H9 (cell line): ENCODE data around the gene ODF2. TPM values are rescaled to one million over a fixed set of nuclear protein-coding genes. Genes with fewer than 3 reads are reported as not detected.

Experiments
- DNase-seq: peaks from one replicate; pipeline ENCODE4 v3.0.0-alpha.2; 2017
- H2AFZ ChIP-seq: one replicate; pipeline ENCODE4 v1.6.1; 2013; ENCODE audit warnings: mild to moderate bottlenecking, low read length, control low read depth, moderate library complexity
- H2AK5ac ChIP-seq: 2 replicates; pipeline ENCODE4 v1.6.1; 2013; ENCODE audit warnings: low read length, control low read depth, mixed read lengths; ENCODE audit not compliant: insufficient read length
- H2BK120ac ChIP-seq: one replicate; pipeline ENCODE4 v1.6.1; 2013; ENCODE audit warnings: low read depth, mild to moderate bottlenecking, low read length, control low read depth, inconsistent platforms; ENCODE audit not compliant: poor library complexity, severe bottlenecking
- H2BK12ac ChIP-seq: 2 replicates; pipeline ENCODE4 v1.6.1; 2013; ENCODE audit warnings: low read length, control low read depth, mixed read lengths, low read depth; ENCODE audit not compliant: insufficient read length
- H2BK15ac ChIP-seq: 2 replicates; pipeline ENCODE4 v1.6.1; 2013; ENCODE audit warnings: low read depth, low read length, control low read depth
- H2BK20ac ChIP-seq: one replicate; pipeline ENCODE4 v1.6.1; 2013; ENCODE audit warnings: low read depth, mild to moderate bottlenecking, low read length, control low read depth, inconsistent platforms; ENCODE audit not compliant: poor library complexity, severe bottlenecking
- H2BK5ac ChIP-seq: 2 replicates; pipeline ENCODE4 v1.6.1; 2013; ENCODE audit warnings: low read length, control low read depth, mixed read lengths; ENCODE audit not compliant: insufficient read length
- H3K14ac ChIP-seq: 2 replicates; pipeline ENCODE4 v1.6.1; 2013; ENCODE audit warnings: low read length, control low read depth; ENCODE audit not compliant: insufficient read depth
- H3K18ac ChIP-seq: 2 replicates; pipeline ENCODE4 v1.6.1; 2013; ENCODE audit warnings: low read depth, mild to moderate bottlenecking, mixed read lengths, low read length, control low read depth; ENCODE audit not compliant: insufficient read length
- H3K23ac ChIP-seq: 2 replicates; pipeline ENCODE4 v1.6.1; 2013; ENCODE audit warnings: low read length, control low read depth, mixed read lengths, low read depth; ENCODE audit not compliant: insufficient read length
- H3K23me2 ChIP-seq: 2 replicates; pipeline ENCODE4 v1.6.1; 2013; ENCODE audit warnings: low read depth, mild to moderate bottlenecking, mixed read lengths, low read length, control low read depth; ENCODE audit not compliant: insufficient read length, poor library complexity, severe bottlenecking
- H3K27ac ChIP-seq: 2 replicates; pipeline ENCODE4 v1.5.1; 2013; ENCODE audit warnings: low read length, control low read depth, mixed read lengths, low read depth; ENCODE audit not compliant: insufficient read length
- H3K27me3 ChIP-seq: 2 replicates; pipeline ENCODE4 v1.6.1; 2013; ENCODE audit warnings: low read length, control low read depth, inconsistent platforms; ENCODE audit not compliant: insufficient read depth
- H3K4ac ChIP-seq: 2 replicates; pipeline ENCODE4 v1.6.1; 2013; ENCODE audit warnings: low read depth, mild to moderate bottlenecking, control low read depth, inconsistent platforms, low read length, moderate library complexity
- H3K4me1 ChIP-seq: 2 replicates; pipeline ENCODE4 v1.6.1; 2013; ENCODE audit warnings: low read length, control low read depth, inconsistent platforms; ENCODE audit not compliant: insufficient read depth
- H3K4me2 ChIP-seq: 2 replicates; pipeline ENCODE4 v1.6.1; 2013; ENCODE audit warnings: low read length, control low read depth, mixed read lengths; ENCODE audit not compliant: insufficient read length, insufficient read depth
- H3K56ac ChIP-seq: 2 replicates; pipeline ENCODE4 v1.6.1; 2013; ENCODE audit warnings: low read depth, mild to moderate bottlenecking, mixed read lengths, low read length, control low read depth; ENCODE audit not compliant: insufficient read length
- H3K79me1 ChIP-seq: 2 replicates; pipeline ENCODE4 v1.6.1; 2013; ENCODE audit warnings: low read depth, mild to moderate bottlenecking, moderate library complexity, low read length, control low read depth, inconsistent platforms; ENCODE audit not compliant: insufficient read depth, poor library complexity, severe bottlenecking
- H3K79me2 ChIP-seq: 2 replicates; pipeline ENCODE4 v1.6.1; 2013; ENCODE audit warnings: low read length, control low read depth, inconsistent platforms; ENCODE audit not compliant: insufficient read depth
- H3K9ac ChIP-seq: 2 replicates; pipeline ENCODE4 v1.6.1; 2013; ENCODE audit warnings: low read length, control low read depth, mixed read lengths; ENCODE audit not compliant: insufficient read length; ENCODE audit errors: extremely low read depth
- H3K9me3 ChIP-seq: one replicate; pipeline ENCODE4 v1.6.1; 2013; ENCODE audit warnings: low read depth, low read length, inconsistent platforms; ENCODE audit not compliant: control insufficient read depth
- H3T11ph ChIP-seq: one replicate; pipeline ENCODE4 v1.6.1; 2013; ENCODE audit warnings: mild to moderate bottlenecking, low read length, control low read depth, inconsistent platforms
- H4K20me1 ChIP-seq: one replicate; pipeline ENCODE4 v1.6.1; 2013; ENCODE audit not compliant: control insufficient read depth, insufficient read length, insufficient read depth
- H4K5ac ChIP-seq: 2 replicates; pipeline ENCODE4 v1.6.1; 2013; ENCODE audit warnings: low read depth, mild to moderate bottlenecking, mixed read lengths, low read length, control low read depth; ENCODE audit not compliant: insufficient read length
- H4K8ac ChIP-seq: replicated peaks from 2 replicates; pipeline ENCODE4 v1.6.1; 2013; ENCODE audit warnings: low read length, control low read depth, mixed read lengths, low read depth; ENCODE audit not compliant: insufficient read length
- H4K91ac ChIP-seq: 2 replicates; pipeline ENCODE4 v1.6.1; 2013; ENCODE audit warnings: low read depth, mild to moderate bottlenecking, moderate library complexity, mixed read lengths, low read length, control low read depth; ENCODE audit not compliant: insufficient read length
- H3K27ac Mint-ChIP-seq, 3 experiments: 2 replicates in 2 of 3; 3 replicates in 1 of 3; pipeline ENCODE4 v1.8.0; 2020 to 2021; ENCODE audit warnings: mixed read lengths in 3 of 3, mild to moderate bottlenecking in 1 of 3, moderate library complexity in 1 of 3
- H3K27me3 Mint-ChIP-seq: 2 replicates; pipeline ENCODE4 v1.8.0; 2021; ENCODE audit warnings: low read depth, mild to moderate bottlenecking, moderate library complexity, mixed read lengths
- H3K36me3 Mint-ChIP-seq, 3 experiments: 2 replicates in 2 of 3; 3 replicates in 1 of 3; pipeline ENCODE4 v1.8.0; 2020 to 2021; ENCODE audit warnings: low read depth in 3 of 3, mixed read lengths in 3 of 3; ENCODE audit not compliant: insufficient read depth in 1 of 3
- H3K4me1 Mint-ChIP-seq, 2 experiments: 2 replicates each; pipeline ENCODE4 v1.8.0; 2020; ENCODE audit warnings: mixed read lengths in 2 of 2
- H3K4me3 Mint-ChIP-seq, 2 experiments: 2 replicates in 1 of 2; 3 replicates in 1 of 2; pipeline ENCODE4 v1.8.0; 2020 to 2021; ENCODE audit warnings: mild to moderate bottlenecking in 2 of 2, mixed read lengths in 2 of 2, moderate library complexity in 1 of 2
- H3K9me3 Mint-ChIP-seq, 2 experiments: 2 replicates in 1 of 2; 3 replicates in 1 of 2; pipeline ENCODE4 v1.8.0; 2020; ENCODE audit warnings: mild to moderate bottlenecking in 2 of 2, mixed read lengths in 2 of 2, moderate library complexity in 1 of 2
- WGBS: extraction: QIAGEN DNeasy Blood & Tissue Kit; methylation state at CpG from one replicate; pipeline ENCODE4 v1.1.7; 2013; ENCODE audit warnings: missing lambda C conversion rate, low lambda C conversion rate, mixed read lengths; ENCODE audit not compliant: insufficient read length; ENCODE audit errors: extremely low coverage; 5-methylcytosine and 5-hydroxymethylcytosine counted together
- total RNA-seq: library from RNA; stranded (reverse); gene quantifications from 2 replicates; pipeline ENCODE4 v1.2.1, GENCODE V29; 2021
- TF ChIP-seq, protein P1 (sequence below): fragments of 200-600 bp; sonication (generic); conservative IDR thresholded peaks from 3 replicates; pipeline ENCODE4 v1.8.0; 2021; ENCODE audit warnings: antibody characterized with exemption, mild to moderate bottlenecking

ODF2 gene
- total RNA-seq, 1 experiment from 2014 or later: 16.7 TPM

DNA sequence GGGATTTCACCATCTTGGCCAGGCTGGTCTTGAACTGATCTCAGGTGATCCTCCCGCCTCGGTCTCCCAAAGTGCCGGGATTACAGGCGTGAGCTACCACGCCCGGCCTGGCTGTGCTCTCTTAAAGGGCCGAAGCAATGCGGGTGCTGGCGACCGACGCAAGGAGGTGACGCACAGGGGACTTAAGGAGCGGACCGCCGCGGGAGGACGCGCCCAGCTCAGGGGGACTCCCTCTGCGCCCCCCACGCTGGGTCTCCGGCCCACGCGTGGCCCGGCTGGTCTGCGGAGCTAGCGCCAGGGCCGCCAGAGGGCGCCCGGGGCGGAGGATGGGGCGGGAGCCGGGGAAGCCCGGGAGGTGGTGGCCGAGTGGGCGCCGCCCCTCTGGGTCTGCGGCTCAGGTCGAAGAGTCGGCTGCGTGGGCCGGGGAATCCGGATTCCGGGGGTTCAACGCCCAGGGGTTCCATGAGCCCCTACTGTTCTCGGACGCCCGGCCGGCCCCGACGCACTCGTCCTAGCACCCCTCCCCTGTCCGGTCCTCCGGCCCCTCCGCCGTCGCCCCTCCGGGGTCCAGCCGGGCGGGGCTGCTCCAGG is 35.7 kb upstream of the ODF2 start:
- DNase-seq: no peak
- H2BK120ac ChIP-seq: no peak overlapping the region
- Mint-ChIP-seq H3K4me1 (peaks cover 19 to 26% of the 10 kb centered on the region in 2 experiments), H3K27ac (no peak overlapping the region), H3K36me3 (no peaks in the 10 kb centered on the region), H3K27me3 (peaks cover 89% of the 10 kb centered on the region), H3K4me3 (peak overlapping the region; percentile 55 to 80), H3K9me3 (no peaks in the 10 kb centered on the region)
- peaks cover 3% of the 10 kb centered on the region for H3K4me1 ChIP-seq
- no peak overlapping the region for H2AK5ac ChIP-seq
- no peak overlapping the region for H2BK20ac ChIP-seq
- H3K23ac ChIP-seq: no peak overlapping the region
- peaks cover 13% of the 10 kb centered on the region; the same call in 1 of the 2 replicates for H3K27me3 ChIP-seq
- H3K9me3 ChIP-seq: no peaks in the 10 kb centered on the region
- no peaks in the 10 kb centered on the region for H4K20me1 ChIP-seq
- H3K79me2 ChIP-seq: no peaks in the 10 kb centered on the region
- no peak overlapping the region for H2BK15ac ChIP-seq
- H4K5ac ChIP-seq: no peak overlapping the region
- TF ChIP-seq, protein P1, sequence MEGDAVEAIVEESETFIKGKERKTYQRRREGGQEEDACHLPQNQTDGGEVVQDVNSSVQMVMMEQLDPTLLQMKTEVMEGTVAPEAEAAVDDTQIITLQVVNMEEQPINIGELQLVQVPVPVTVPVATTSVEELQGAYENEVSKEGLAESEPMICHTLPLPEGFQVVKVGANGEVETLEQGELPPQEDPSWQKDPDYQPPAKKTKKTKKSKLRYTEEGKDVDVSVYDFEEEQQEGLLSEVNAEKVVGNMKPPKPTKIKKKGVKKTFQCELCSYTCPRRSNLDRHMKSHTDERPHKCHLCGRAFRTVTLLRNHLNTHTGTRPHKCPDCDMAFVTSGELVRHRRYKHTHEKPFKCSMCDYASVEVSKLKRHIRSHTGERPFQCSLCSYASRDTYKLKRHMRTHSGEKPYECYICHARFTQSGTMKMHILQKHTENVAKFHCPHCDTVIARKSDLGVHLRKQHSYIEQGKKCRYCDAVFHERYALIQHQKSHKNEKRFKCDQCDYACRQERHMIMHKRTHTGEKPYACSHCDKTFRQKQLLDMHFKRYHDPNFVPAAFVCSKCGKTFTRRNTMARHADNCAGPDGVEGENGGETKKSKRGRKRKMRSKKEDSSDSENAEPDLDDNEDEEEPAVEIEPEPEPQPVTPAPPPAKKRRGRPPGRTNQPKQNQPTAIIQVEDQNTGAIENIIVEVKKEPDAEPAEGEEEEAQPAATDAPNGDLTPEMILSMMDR: peak; percentile 89
- peak overlapping the region; percentile 45 for H3K4me2 ChIP-seq
- H4K8ac ChIP-seq: no peak overlapping the region
- H2AFZ ChIP-seq: no peak overlapping the region
- H3K18ac ChIP-seq: no peak overlapping the region
- no CpG with 5 or more reads among the region's 59 CpGs for whole genome bisulfite sequencing
- no peaks in the 10 kb centered on the region for H3K79me1 ChIP-seq
- no peak overlapping the region for H4K91ac ChIP-seq
- H2BK5ac ChIP-seq: no peak overlapping the region
- H3K9ac ChIP-seq: no peak overlapping the region
- peaks cover 12% of the 10 kb centered on the region for H3K23me2 ChIP-seq
- no peak overlapping the region for H3K56ac ChIP-seq
- no peak overlapping the region for H3K14ac ChIP-seq
- H3T11ph ChIP-seq: no peak overlapping the region
- no peak overlapping the region for H2BK12ac ChIP-seq
- no peak overlapping the region for H3K27ac ChIP-seq
- no peak overlapping the region for H3K4ac ChIP-seq
